GM12878 (cell line): Measurements from ENCODE around the gene KCNQ1. TPM values are rescaled to one million over a fixed set of nuclear protein-coding genes. Genes with fewer than 3 reads are reported as not detected.

Source experiments
- ATAC-seq: fragments of 200-7000 bp; cut with Tn5 transposase; 3 replicates; pipeline ENCODE4 v1.9.1; 2020; ENCODE audit warnings: mild to moderate bottlenecking, moderate library complexity
- BruUV-seq: library from RNA; stranded (reverse); fragments of 400-500 nt; replicated peaks from 2 replicates; lab custom pipeline; 2021; lab: Mats Ljungman, UMichigan
- CTCF ChIA-PET: fragments of 300-600 bp; sonication (Branson Sonifier 250); formaldehyde crosslinking; extraction: SDS; loops from one replicate; lab custom pipeline; 2021; ENCODE audit warnings: inconsistent platforms; lab: Yijun Ruan, JAX
- POLR2A ChIA-PET: fragments of 350-600 bp; formaldehyde crosslinking; extraction: SDS; loops from one replicate; lab custom pipeline; 2021; ENCODE audit warnings: inconsistent platforms; lab: Charles Lee
- RAD21 ChIA-PET: fragments of 300-600 bp; sonication (Branson Sonifier 250); formaldehyde crosslinking; loops from one replicate; lab custom pipeline; 2023; ENCODE audit warnings: antibody characterized with exemption; ENCODE audit not compliant: unreplicated experiment; lab: Charles Lee
- SMC1A ChIA-PET: fragments of 300-600 bp; sonication (Branson Sonifier 250); formaldehyde crosslinking; loops from one replicate; lab custom pipeline; 2023; ENCODE audit not compliant: unreplicated experiment, uncharacterized antibody; lab: Charles Lee
- DNase-seq: peaks from one replicate; pipeline ENCODE4 v3.0.0-alpha.2; 2011; ENCODE audit warnings: low read depth, low spot score
- FAIRE-seq: peaks from 3 replicates; lab custom pipeline; 2011; peaks lifted over from hg19 to GRCh38; lab: Jason Lieb, UNC
- H2AFZ ChIP-seq: 2 replicates; pipeline ENCODE4 v1.6.0; 2011; ENCODE audit warnings: low read depth, low read length, control low read depth; ENCODE audit not compliant: control insufficient read depth
- H3K27ac ChIP-seq: 2 replicates; pipeline ENCODE4 v1.5.1; 2011; ENCODE audit warnings: control low read depth; ENCODE audit not compliant: control insufficient read depth, insufficient read depth
- H3K27me3 ChIP-seq, 2 experiments: replicated peaks in 1 of 2; 2 replicates each; pipeline versions ENCODE4 v1.6.0 to v1.6.1; 2011; ENCODE audit warnings: low read length in 1 of 2; ENCODE audit not compliant: control insufficient read depth in 2 of 2, insufficient read depth in 2 of 2
- H3K36me3 ChIP-seq, 2 experiments: 2 replicates each; pipeline ENCODE4 v1.5.1; 2011; ENCODE audit warnings: low read length in 1 of 2; ENCODE audit not compliant: control insufficient read depth in 2 of 2, insufficient read depth in 2 of 2
- H3K4me1 ChIP-seq: 2 replicates; pipeline ENCODE4 v1.6.1; 2011; ENCODE audit warnings: mild to moderate bottlenecking, low read length, moderate library complexity, mixed read lengths; ENCODE audit not compliant: control insufficient read depth, insufficient read depth
- H3K4me2 ChIP-seq: 2 replicates; pipeline ENCODE4 v1.6.0; 2011; ENCODE audit warnings: control low read depth; ENCODE audit not compliant: control insufficient read depth, insufficient read depth
- H3K4me3 ChIP-seq: fragments of 200-600 bp; sonication (generic); 2 replicates; pipeline ENCODE4 v1.5.1; 2016
- H3K79me2 ChIP-seq: 2 replicates; pipeline ENCODE4 v1.6.0; 2011; ENCODE audit warnings: low read length; ENCODE audit not compliant: control insufficient read depth, insufficient read depth
- H3K9ac ChIP-seq: 2 replicates; pipeline ENCODE4 v1.8.0; 2011; ENCODE audit warnings: low read length, control low read depth, mixed read lengths; ENCODE audit not compliant: control insufficient read depth, insufficient read depth
- H3K9me3 ChIP-seq: replicated peaks from 3 replicates; pipeline ENCODE4 v1.5.1; 2011; ENCODE audit warnings: mild to moderate bottlenecking, low read length; ENCODE audit not compliant: control insufficient read depth, insufficient read depth
- H4K20me1 ChIP-seq: 2 replicates; pipeline ENCODE4 v1.6.0; 2011; ENCODE audit not compliant: control insufficient read depth, insufficient read depth
- NR2F1 ChIP-seq: fragments of 450-650 bp; conservative IDR thresholded peaks from 2 replicates; pipeline ENCODE4 v1.6.1; 2017; ENCODE audit warnings: mild to moderate bottlenecking
- POLR2AphosphoS5 ChIP-seq: IDR thresholded peaks from 2 replicates; pipeline ENCODE4 v1.6.1; 2011; ENCODE audit warnings: mild to moderate bottlenecking, low read length, inconsistent platforms
- SRF ChIP-seq, 2 experiments: IDR thresholded peaks; 2 replicates each; pipeline ENCODE4 v1.6.1; 2011; ENCODE audit warnings: low read depth in 2 of 2, low read length in 2 of 2, mild to moderate bottlenecking in 1 of 2, moderate library complexity in 1 of 2
- WGBS: methylation state at CpG from one replicate; pipeline ENCODE4 v1.1.6; 2016; ENCODE audit warnings: low lambda C conversion rate; ENCODE audit not compliant: insufficient replicate concordance, insufficient coverage; ENCODE audit errors: missing lambda C conversion rate; 5-methylcytosine and 5-hydroxymethylcytosine counted together
- in situ Hi-C: fragments of 300-500 bp; cut with MboI; formaldehyde crosslinking; loops from 9 replicates; pipeline ENCODE4 v1.14.3; 2018; ENCODE audit warnings: mixed read lengths
- intact Hi-C: fragments of 100-400 bp; cut with micrococcal nuclease; formaldehyde crosslinking; loops from one replicate; pipeline ENCODE4 v1.14.2; 2022; ENCODE audit not compliant: unreplicated experiment
- polyA plus RNA-seq, 11 experiments: library from polyadenylated mRNA; depleted of rRNA in 4 of 11; unstranded in 6 of 11; stranded (reverse) in 5 of 11; fragments of >200 nt; fragmentation: Nextera tagmentation in 4 of 11; fragmentation: Illumina TruSeq in 1 of 11; extraction: Ambion mirVana in 4 of 11; extraction: Trizol in 1 of 11; gene quantifications; 1 replicate in 1 of 11; 2 replicates in 10 of 11; pipeline versions ENCODE4 v1.2.1 to v1.2.3, GENCODE V29; 2011 to 2016; ENCODE audit warnings: inconsistent platforms in 2 of 11, missing spikeins in 2 of 11, low read depth in 1 of 11
- total RNA-seq, 4 experiments: library from RNA; depleted of rRNA in 3 of 4; stranded (reverse); fragments of >200 nt in 3 of 4; fragmentation: Illumina TruSeq in 1 of 4; extraction: Trizol in 1 of 4; gene quantifications; 2 replicates each; pipeline versions ENCODE4 v1.2.1 to v1.2.3, GENCODE V29; 2013 to 2021
- TF ChIP-seq, protein P1 (sequence below): fragments of 450-650 bp; IDR thresholded peaks from 2 replicates; pipeline ENCODE4 v1.6.1; 2017; ENCODE audit warnings: mild to moderate bottlenecking

The KCNQ1 gene
- total and polyA plus RNA-seq, 10 of the 15 experiments (the other 5 are each of a cell fraction or from before 2014, with no cell fraction given): 0.03 to 0.15 (median 0.12) TPM; not detected in 7

DNA sequence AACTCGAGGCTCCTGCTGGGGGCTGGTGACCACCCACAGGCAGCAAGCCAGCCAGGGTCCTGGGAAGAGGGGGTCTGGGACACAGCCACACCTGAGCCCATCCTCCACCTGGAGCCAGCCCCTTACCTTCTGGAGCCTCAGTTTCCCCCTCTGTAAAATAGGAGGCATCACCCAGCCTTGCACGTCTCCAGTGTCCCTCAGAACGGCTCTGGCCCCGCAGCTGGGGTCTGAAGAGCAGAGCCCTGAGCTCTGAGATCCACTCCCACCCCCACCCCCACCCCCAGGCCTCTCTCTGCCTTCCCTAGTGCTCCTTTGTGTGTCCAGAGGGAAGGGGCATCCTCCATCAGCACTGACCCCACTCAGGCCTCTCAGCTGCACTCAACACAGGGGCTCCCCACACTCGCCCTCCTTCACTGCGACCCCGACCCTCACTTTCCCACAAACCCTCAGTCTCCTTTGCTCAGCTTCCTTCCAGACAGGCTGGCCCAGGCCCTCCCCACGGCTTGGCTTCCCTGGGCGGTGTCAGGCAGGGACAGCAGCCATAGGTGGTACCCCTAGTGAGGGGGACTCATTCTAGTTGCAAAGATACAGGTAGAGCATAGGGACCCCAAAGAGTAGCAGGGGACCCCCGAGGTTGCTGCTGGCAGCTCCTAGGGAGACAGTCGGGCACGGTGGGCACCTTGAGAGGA lies 288.3 kb downstream of the KCNQ1 start:
- H4K20me1 ChIP-seq: no peaks in the 10 kb centered on the region
- H3K9me3 ChIP-seq: no peaks in the 10 kb centered on the region
- ChIA-PET POLR2A (no interaction called here), CTCF (no interaction called here), RAD21 (no interaction called here), SMC1A (no interaction called here)
- in situ Hi-C loops (no loop called here), intact Hi-C loops (no loop called here)
- no peaks in the 10 kb centered on the region for H3K79me2 ChIP-seq
- H3K4me3 ChIP-seq: no peak overlapping the region
- no peak overlapping the region for H3K9ac ChIP-seq
- FAIRE-seq (no peak), ATAC-seq (no peak), DNase-seq (no peak)
- H2AFZ ChIP-seq: no peak overlapping the region
- H3K4me1 ChIP-seq: no peaks in the 10 kb centered on the region
- no peak overlapping the region for H3K4me2 ChIP-seq
- WGBS: 23% methylated on average over 11 of the region's 12 CpGs
- no peaks in the 10 kb centered on the region for H3K36me3 ChIP-seq
- no peaks in the 10 kb centered on the region; a peak in 1 of 4 replicates for H3K27me3 ChIP-seq
- no TSS peak for BruUV-seq
- H3K27ac ChIP-seq: no peak overlapping the region
- TF ChIP-seq SRF (IDR thresholded peaks at IDR 0.05; ENCODE audit: low read depth in 2 of 2, low read length in 2 of 2): no peak
- no peak for TF ChIP-seq NR2F1
- no peak for TF ChIP-seq POLR2AphosphoS5
- TF ChIP-seq, protein P1, sequence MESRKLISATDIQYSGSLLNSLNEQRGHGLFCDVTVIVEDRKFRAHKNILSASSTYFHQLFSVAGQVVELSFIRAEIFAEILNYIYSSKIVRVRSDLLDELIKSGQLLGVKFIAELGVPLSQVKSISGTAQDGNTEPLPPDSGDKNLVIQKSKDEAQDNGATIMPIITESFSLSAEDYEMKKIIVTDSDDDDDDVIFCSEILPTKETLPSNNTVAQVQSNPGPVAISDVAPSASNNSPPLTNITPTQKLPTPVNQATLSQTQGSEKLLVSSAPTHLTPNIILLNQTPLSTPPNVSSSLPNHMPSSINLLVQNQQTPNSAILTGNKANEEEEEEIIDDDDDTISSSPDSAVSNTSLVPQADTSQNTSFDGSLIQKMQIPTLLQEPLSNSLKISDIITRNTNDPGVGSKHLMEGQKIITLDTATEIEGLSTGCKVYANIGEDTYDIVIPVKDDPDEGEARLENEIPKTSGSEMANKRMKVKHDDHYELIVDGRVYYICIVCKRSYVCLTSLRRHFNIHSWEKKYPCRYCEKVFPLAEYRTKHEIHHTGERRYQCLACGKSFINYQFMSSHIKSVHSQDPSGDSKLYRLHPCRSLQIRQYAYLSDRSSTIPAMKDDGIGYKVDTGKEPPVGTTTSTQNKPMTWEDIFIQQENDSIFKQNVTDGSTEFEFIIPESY: no peak
